MM.1S (cell line): Measurements from ENCODE around the gene EXOC8.

Experiments
- DNase-seq: peaks from one replicate; pipeline ENCODE4 v3.0.0-alpha.2; 2015
- H2AFZ ChIP-seq: fragments of 300-600 bp; sonication (generic); 2 replicates; pipeline ENCODE4 v1.6.0; 2016; ENCODE audit warnings: antibody characterized with exemption, low read length
- H3F3A ChIP-seq: fragments of 300-600 bp; sonication (generic); 2 replicates; pipeline ENCODE4 v1.6.1; 2016; ENCODE audit warnings: mild to moderate bottlenecking, antibody characterized with exemption, low read length, moderate library complexity, mixed read lengths; ENCODE audit not compliant: insufficient read depth
- H3K27ac ChIP-seq: fragments of 300-600 bp; sonication (generic); 2 replicates; pipeline ENCODE4 v1.5.1; 2016; ENCODE audit warnings: mild to moderate bottlenecking, low read length
- H3K27me3 ChIP-seq: fragments of 300-600 bp; sonication (generic); replicated peaks from 2 replicates; pipeline ENCODE4 v1.6.0; 2016; ENCODE audit warnings: low read length; ENCODE audit not compliant: insufficient read depth
- H3K36me3 ChIP-seq: fragments of 300-600 bp; sonication (generic); replicated peaks from 2 replicates; pipeline ENCODE4 v1.6.1; 2016; ENCODE audit warnings: mild to moderate bottlenecking, low read length, mixed read lengths; ENCODE audit not compliant: insufficient read depth
- H3K4me1 ChIP-seq: fragments of 300-600 bp; sonication (generic); 2 replicates; pipeline ENCODE4 v1.6.1; 2016; ENCODE audit warnings: low read length, mixed read lengths
- H3K4me2 ChIP-seq: fragments of 300-600 bp; sonication (generic); 2 replicates; pipeline ENCODE4 v1.6.0; 2016; ENCODE audit warnings: low read depth, low read length
- H3K4me3 ChIP-seq: fragments of 300-600 bp; sonication (generic); 2 replicates; pipeline ENCODE4 v1.5.1; 2016; ENCODE audit warnings: low read length, mixed read lengths
- H3K79me2 ChIP-seq: fragments of 300-600 bp; sonication (generic); 2 replicates; pipeline ENCODE4 v1.6.1; 2016; ENCODE audit warnings: mixed run types, low read length, mixed read lengths
- H3K9ac ChIP-seq: fragments of 300-600 bp; sonication (generic); 2 replicates; pipeline ENCODE4 v1.6.1; 2016; ENCODE audit warnings: low read length, mixed read lengths
- H3K9me2 ChIP-seq: fragments of 300-600 bp; sonication (generic); replicated peaks from 2 replicates; pipeline ENCODE4 v1.6.1; 2016; ENCODE audit warnings: mild to moderate bottlenecking, low read length, mixed read lengths; ENCODE audit not compliant: insufficient read depth
- H3K9me3 ChIP-seq: fragments of 300-600 bp; sonication (generic); replicated peaks from 2 replicates; pipeline ENCODE4 v1.6.1; 2016; ENCODE audit warnings: mild to moderate bottlenecking, low read length, mixed read lengths; ENCODE audit not compliant: insufficient read depth
- H4K20me1 ChIP-seq: fragments of 300-600 bp; sonication (generic); 2 replicates; pipeline ENCODE4 v1.6.1; 2016; ENCODE audit warnings: mild to moderate bottlenecking, low read length, moderate library complexity, mixed read lengths; ENCODE audit not compliant: insufficient read depth
- CTCF ChIP-seq: fragments of 300-600 bp; sonication (generic); IDR thresholded peaks from 2 replicates; pipeline ENCODE4 v1.5.1; 2016; ENCODE audit warnings: antibody characterized with exemption, low read length, mixed read lengths
- EZH2 ChIP-seq: fragments of 300-600 bp; sonication (generic); optimal IDR thresholded peaks from 2 replicates; pipeline ENCODE3; 2017; ENCODE audit warnings: low read depth, mild to moderate bottlenecking, antibody characterized with exemption, low read length, mixed read lengths
- EZH2phosphoT487 ChIP-seq: fragments of 300-600 bp; sonication (generic); IDR thresholded peaks from 2 replicates; pipeline ENCODE4 v1.6.1; 2018; ENCODE audit warnings: antibody characterized with exemption, low read length

EXOC8 gene

GRCh38 chr1:231364192-231364591, 26.5 kb upstream of the EXOC8 start:
- Histone ChIP-seq H3K79me2 (no peaks in the 10 kb centered on the region), H3K4me2 (no peak overlapping the region), H3K4me1 (no peaks in the 10 kb centered on the region), H2AFZ (no peak overlapping the region), H3K9me3 (no peaks in the 10 kb centered on the region), H4K20me1 (no peaks in the 10 kb centered on the region), H3K36me3 (no peaks in the 10 kb centered on the region), H3K9ac (no peak overlapping the region), H3K4me3 (no peak overlapping the region), H3F3A (no peaks in the 10 kb centered on the region), H3K9me2 (no peaks in the 10 kb centered on the region), H3K27ac (no peak overlapping the region), H3K27me3 (no peaks in the 10 kb centered on the region)
- TF ChIP-seq CTCF (no peak), EZH2 (no peak), EZH2phosphoT487 (no peak)
- DNase-seq, result no peak

- Histone ChIP-seq H3K79me2 (no peaks in the 10 kb centered on the region), H3K27ac (no peak overlapping the region), H4K20me1 (no peaks in the 10 kb centered on the region), H2AFZ (no peak overlapping the region), H3K4me1 (no peaks in the 10 kb centered on the region), H3K36me3 (no peaks in the 10 kb centered on the region), H3K4me3 (no peak overlapping the region), H3K9ac (no peak overlapping the region), H3F3A (no peaks in the 10 kb centered on the region), H3K9me3 (no peaks in the 10 kb centered on the region), H3K4me2 (no peak overlapping the region), H3K9me2 (no peaks in the 10 kb centered on the region), H3K27me3 (no peaks in the 10 kb centered on the region)
- no peak for DNase-seq
- TF ChIP-seq EZH2, result no peak
Observed at GRCh38 chr1:231363624-231364023, 26.0 kb upstream of the EXOC8 start.

GRCh38 chr1:231362325-231362724, 24.7 kb upstream of the EXOC8 start:
- H3K27me3 ChIP-seq, result no peaks in the 10 kb centered on the region
- H3K27ac ChIP-seq, result no peak overlapping the region
- DNase-seq, result no peak
- TF ChIP-seq CTCF, result no peak
- TF ChIP-seq EZH2, result no peak
- no peak for TF ChIP-seq EZH2phosphoT487
- no peak overlapping the region for H3K4me3 ChIP-seq
- no peaks in the 10 kb centered on the region for H3K9me3 ChIP-seq
- no peaks in the 10 kb centered on the region for H3K9me2 ChIP-seq
- no peak overlapping the region for H3K4me2 ChIP-seq
- no peaks in the 10 kb centered on the region for H3F3A ChIP-seq
- H3K4me1 ChIP-seq, result no peaks in the 10 kb centered on the region
- H3K79me2 ChIP-seq, result no peaks in the 10 kb centered on the region
- no peak overlapping the region for H3K9ac ChIP-seq
- H2AFZ ChIP-seq, result no peak overlapping the region
- H3K36me3 ChIP-seq, result no peaks in the 10 kb centered on the region
- H4K20me1 ChIP-seq, result no peaks in the 10 kb centered on the region

DNA sequence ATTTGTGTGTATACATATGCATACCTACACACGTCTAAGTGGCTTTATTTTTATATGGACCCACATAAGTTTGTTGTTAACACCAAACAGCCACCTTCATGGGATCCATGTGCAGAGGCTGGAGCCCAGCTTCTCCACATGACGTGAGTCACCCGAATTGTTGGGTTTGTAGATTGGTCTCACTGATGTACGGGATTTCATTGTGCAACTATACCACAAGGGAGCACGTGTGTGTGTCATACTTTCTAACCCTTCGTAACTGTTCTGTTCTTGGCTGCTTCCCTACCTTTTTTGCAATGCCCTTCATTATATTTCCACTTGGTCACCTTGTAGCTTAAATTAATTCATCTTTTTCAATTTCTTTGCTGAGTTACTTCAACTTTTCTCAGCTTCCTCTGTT, 21.5 kb upstream of the EXOC8 start:
- Histone ChIP-seq H3K36me3 (no peaks in the 10 kb centered on the region), H3K4me2 (no peak overlapping the region), H2AFZ (no peak overlapping the region), H3K9me2 (no peaks in the 10 kb centered on the region), H3K27ac (no peak overlapping the region), H3F3A (no peaks in the 10 kb centered on the region), H4K20me1 (no peaks in the 10 kb centered on the region), H3K9ac (no peak overlapping the region), H3K9me3 (no peaks in the 10 kb centered on the region), H3K27me3 (no peaks in the 10 kb centered on the region), H3K79me2 (no peaks in the 10 kb centered on the region), H3K4me1 (no peaks in the 10 kb centered on the region), H3K4me3 (no peak overlapping the region)
- no peak for TF ChIP-seq EZH2phosphoT487
- TF ChIP-seq CTCF, result no peak
- TF ChIP-seq EZH2, result no peak
- no peak for DNase-seq
